Neutrophil (primary cell): ENCODE measurements around the gene CCNT2.

Source experiments
- H3K27ac ChIP-seq: fragments of 200-600 bp; sonication (generic); 2 replicates; pipeline ENCODE4 v1.5.1; 2016; ENCODE audit warnings: mild to moderate bottlenecking, moderate library complexity
- H3K27me3 ChIP-seq: fragments of 200-600 bp; sonication (generic); 2 replicates; pipeline ENCODE4 v1.6.0; 2016; ENCODE audit warnings: mild to moderate bottlenecking
- H3K36me3 ChIP-seq: fragments of 200-600 bp; sonication (generic); 2 replicates; pipeline ENCODE4 v1.5.1; 2017
- H3K4me1 ChIP-seq, 2 experiments: fragments of 200-600 bp in 1 of 2; sonication (generic) in 1 of 2; 1 replicate in 1 of 2; 2 replicates in 1 of 2; pipeline versions ENCODE4 v1.5.1 to v1.6.1; 2013 to 2016; ENCODE audit warnings: low read depth in 1 of 2, low read length in 1 of 2, mild to moderate bottlenecking in 1 of 2, moderate library complexity in 1 of 2; ENCODE audit not compliant: control insufficient read depth in 1 of 2, insufficient read depth in 1 of 2
- H3K4me3 ChIP-seq, 2 experiments: fragments of 200-600 bp in 1 of 2; sonication (generic) in 1 of 2; 1 replicate in 1 of 2; 2 replicates in 1 of 2; pipeline ENCODE4 v1.5.1; 2013 to 2016; ENCODE audit warnings: low read depth in 1 of 2, low read length in 1 of 2, mild to moderate bottlenecking in 1 of 2, moderate library complexity in 1 of 2
- H3K9me3 ChIP-seq: fragments of 200-600 bp; sonication (generic); 2 replicates; pipeline ENCODE4 v1.5.1; 2016
- CTCF ChIP-seq: fragments of 200-600 bp; sonication (generic); IDR thresholded peaks from 2 replicates; pipeline ENCODE4 v1.5.1; 2016; ENCODE audit warnings: antibody characterized with exemption

The CCNT2 gene

GRCh38 chr2:135002836-135003235 lies 84.2 kb downstream of the CCNT2 start:
- Histone ChIP-seq H3K27me3 (peaks cover 27% of the 10 kb centered on the region), H3K4me3 (no peak overlapping the region), H3K27ac (no peak overlapping the region), H3K4me1 (no peaks in the 10 kb centered on the region), H3K36me3 (no peaks in the 10 kb centered on the region), H3K9me3 (no peaks in the 10 kb centered on the region)
- TF ChIP-seq CTCF: no peak

- Histone ChIP-seq H3K9me3 (no peaks in the 10 kb centered on the region), H3K27ac (no peak overlapping the region), H3K4me1 (no peaks in the 10 kb centered on the region), H3K36me3 (no peaks in the 10 kb centered on the region), H3K27me3 (peaks cover 27% of the 10 kb centered on the region), H3K4me3 (no peak overlapping the region)
- TF ChIP-seq CTCF: peak; percentile 38
Measured at GRCh38 chr2:135004005-135004746, 85.6 kb downstream of the CCNT2 start.

DNA sequence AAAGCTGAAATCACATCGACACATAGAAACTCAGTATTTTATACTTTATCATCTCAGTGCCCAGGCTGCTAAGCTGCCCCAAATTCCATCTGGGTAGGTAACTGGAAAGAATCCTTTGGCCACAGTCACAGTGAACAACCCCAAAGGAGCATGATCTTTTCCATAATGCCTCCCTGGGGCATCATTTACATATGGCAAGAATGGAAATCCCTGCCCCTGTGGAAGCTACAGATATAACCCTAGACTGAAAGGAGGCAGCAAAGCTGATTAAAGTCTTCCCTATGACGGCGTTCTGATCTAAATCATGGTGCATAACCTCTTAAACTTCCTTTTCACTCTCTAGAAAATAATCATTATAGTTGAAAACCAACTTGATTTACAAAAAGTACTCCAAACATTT lies 87.1 kb downstream of the CCNT2 start:
- H3K36me3 ChIP-seq: no peaks in the 10 kb centered on the region
- H3K4me1 ChIP-seq: no peaks in the 10 kb centered on the region
- no peak for TF ChIP-seq CTCF
- H3K27ac ChIP-seq: no peak overlapping the region
- H3K4me3 ChIP-seq: no peak overlapping the region
- H3K9me3 ChIP-seq: no peaks in the 10 kb centered on the region
- H3K27me3 ChIP-seq: peaks cover 27% of the 10 kb centered on the region
